HEK293 (cell line): ENCODE data around the gene CENPP.

Experiments used
- CTCF ChIA-PET: fragments of 350-600 bp; formaldehyde crosslinking; extraction: SDS; loops from one replicate; lab custom pipeline; 2021; ENCODE audit warnings: antibody characterized with exemption; lab: Yijun Ruan, JAX
- POLR2A ChIA-PET: fragments of 300-600 bp; formaldehyde crosslinking; extraction: SDS; loops from one replicate; lab custom pipeline; 2020; ENCODE audit warnings: antibody characterized with exemption, inconsistent platforms; lab: Yijun Ruan, JAX
- H3K27ac ChIP-seq: fragments of 200-500 bp; sonication (Bioruptor generic); 2 replicates; pipeline ENCODE4 v1.5.1; 2014; ENCODE audit warnings: low read depth, low read length, control low read depth, inconsistent platforms; ENCODE audit errors: extremely low read depth
- H3K36me3 ChIP-seq, 2 experiments: fragments of 200-500 bp in 1 of 2; sonication (Bioruptor generic) in 1 of 2; 1 replicate in 1 of 2; 2 replicates in 1 of 2; pipeline ENCODE4 v1.5.1; 2014 to 2017; ENCODE audit warnings: inconsistent platforms in 2 of 2, low read length in 2 of 2; ENCODE audit not compliant: control insufficient read depth in 2 of 2, insufficient read depth in 1 of 2
- H3K4me1 ChIP-seq: fragments of 200-500 bp; sonication (Bioruptor generic); 2 replicates; pipeline ENCODE4 v1.5.1; 2014; ENCODE audit warnings: mild to moderate bottlenecking, low read length, inconsistent platforms; ENCODE audit not compliant: control insufficient read depth, insufficient read depth
- H3K4me3 ChIP-seq: 2 replicates; pipeline ENCODE4 v1.5.1; 2011; ENCODE audit warnings: low read depth, mild to moderate bottlenecking, control low read depth, low read length, moderate library complexity
- H3K9me3 ChIP-seq: fragments of 200-500 bp; sonication (Bioruptor generic); 2 replicates; pipeline ENCODE4 v1.5.1; 2014; ENCODE audit warnings: low read depth, low read length, inconsistent platforms; ENCODE audit not compliant: control insufficient read depth, insufficient read depth
- HOXA7 ChIP-seq: sonication (generic); formaldehyde crosslinking; IDR thresholded peaks from 2 replicates; pipeline ENCODE4 v1.8.1; 2022; ENCODE audit warnings: missing genetic modification reagents, borderline replicate concordance
- IKZF3 ChIP-seq: fragments of 450-650 bp; IDR thresholded peaks from 2 replicates; pipeline ENCODE4 v1.5.0; 2018; ENCODE audit warnings: missing biosample characterization, mild to moderate bottlenecking, missing genetic modification characterization, moderate library complexity
- KLF1 ChIP-seq: fragments of 450-650 bp; formaldehyde crosslinking; IDR thresholded peaks from 2 replicates; pipeline ENCODE4 v1.5.1; 2016; ENCODE audit warnings: missing biosample characterization, missing genetic modification characterization
- KLF10 ChIP-seq: fragments of 450-650 bp; IDR thresholded peaks from 2 replicates; pipeline ENCODE4 v1.5.1; 2018; ENCODE audit warnings: missing biosample characterization, mild to moderate bottlenecking, missing genetic modification characterization
- OVOL3 ChIP-seq: fragments of 450-650 bp; formaldehyde crosslinking; IDR thresholded peaks from 2 replicates; pipeline ENCODE4 v1.5.1; 2016; ENCODE audit warnings: missing biosample characterization, missing genetic modification characterization
- SCRT2 ChIP-seq: fragments of 450-650 bp; formaldehyde crosslinking; IDR thresholded peaks from 2 replicates; pipeline ENCODE4 v1.5.1; 2016; ENCODE audit warnings: missing biosample characterization, missing genetic modification characterization
- ZBTB17 ChIP-seq: fragments of 450-650 bp; formaldehyde crosslinking; IDR thresholded peaks from 2 replicates; pipeline ENCODE4 v1.5.1; 2016; ENCODE audit warnings: missing biosample characterization, missing genetic modification characterization
- ZNF510 ChIP-seq: fragments of 450-650 bp; formaldehyde crosslinking; IDR thresholded peaks from 2 replicates; pipeline ENCODE4 v1.5.1; 2018; ENCODE audit warnings: mild to moderate bottlenecking, missing genetic modification characterization, missing biosample characterization; ENCODE audit not compliant: insufficient replicate concordance
- TF ChIP-seq, protein P1 (sequence below): fragments of 450-650 bp; formaldehyde crosslinking; IDR thresholded peaks from 2 replicates; pipeline ENCODE4 v1.5.1; 2017; ENCODE audit warnings: missing biosample characterization, missing genetic modification characterization
- TF ChIP-seq, protein P2 (sequence below): fragments of 450-650 bp; formaldehyde crosslinking; IDR thresholded peaks from 2 replicates; pipeline ENCODE4 v1.5.1; 2017; ENCODE audit warnings: missing biosample characterization, missing genetic modification characterization
- TF ChIP-seq, protein P3 (sequence below): fragments of 450-650 bp; IDR thresholded peaks from 2 replicates; pipeline ENCODE4 v1.5.1; 2018; ENCODE audit warnings: missing biosample characterization, missing genetic modification characterization
- TF ChIP-seq, protein P4 (sequence below): fragments of 450-650 bp; formaldehyde crosslinking; IDR thresholded peaks from 2 replicates; pipeline ENCODE4 v1.5.0; 2017; ENCODE audit warnings: missing biosample characterization, missing genetic modification characterization, borderline replicate concordance
- TF ChIP-seq, protein P5 (sequence below): fragments of 450-650 bp; formaldehyde crosslinking; IDR thresholded peaks from 2 replicates; pipeline ENCODE4 v1.5.1; 2016; ENCODE audit warnings: missing biosample characterization, missing genetic modification characterization

CENPP gene

DNA sequence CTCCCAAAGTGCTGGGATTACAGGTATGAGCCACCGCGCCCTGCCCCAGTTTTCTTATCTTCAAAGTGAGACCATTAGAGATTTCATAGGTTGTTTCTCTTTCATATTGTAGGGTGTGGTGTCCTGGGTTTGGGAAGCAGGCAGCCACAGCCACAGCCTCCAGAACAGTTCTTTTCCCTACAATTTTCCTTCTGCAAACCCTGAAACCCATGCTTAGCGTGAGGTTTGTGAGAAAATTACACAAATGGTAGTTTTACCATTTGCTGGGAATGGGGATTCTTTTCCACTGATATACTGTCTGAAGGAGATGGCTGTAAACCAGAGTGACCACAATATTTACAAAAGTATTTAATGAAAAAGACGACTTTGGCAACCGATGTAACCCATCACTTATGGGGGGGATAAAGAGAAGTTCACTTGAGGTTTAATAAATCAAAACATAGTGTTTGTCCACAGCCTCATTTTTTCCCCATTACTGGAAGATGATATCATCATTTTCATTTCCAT, 236.8 kb downstream of the CENPP start:
- Histone ChIP-seq H3K27ac (no peak overlapping the region), H3K9me3 (no peaks in the 10 kb centered on the region), H3K4me1 (peaks cover 17% of the 10 kb centered on the region), H3K4me3 (no peak overlapping the region), H3K36me3 (no peaks in the 10 kb centered on the region)
- CTCF ChIA-PET, result no interaction called here
- TF ChIP-seq, protein P1, sequence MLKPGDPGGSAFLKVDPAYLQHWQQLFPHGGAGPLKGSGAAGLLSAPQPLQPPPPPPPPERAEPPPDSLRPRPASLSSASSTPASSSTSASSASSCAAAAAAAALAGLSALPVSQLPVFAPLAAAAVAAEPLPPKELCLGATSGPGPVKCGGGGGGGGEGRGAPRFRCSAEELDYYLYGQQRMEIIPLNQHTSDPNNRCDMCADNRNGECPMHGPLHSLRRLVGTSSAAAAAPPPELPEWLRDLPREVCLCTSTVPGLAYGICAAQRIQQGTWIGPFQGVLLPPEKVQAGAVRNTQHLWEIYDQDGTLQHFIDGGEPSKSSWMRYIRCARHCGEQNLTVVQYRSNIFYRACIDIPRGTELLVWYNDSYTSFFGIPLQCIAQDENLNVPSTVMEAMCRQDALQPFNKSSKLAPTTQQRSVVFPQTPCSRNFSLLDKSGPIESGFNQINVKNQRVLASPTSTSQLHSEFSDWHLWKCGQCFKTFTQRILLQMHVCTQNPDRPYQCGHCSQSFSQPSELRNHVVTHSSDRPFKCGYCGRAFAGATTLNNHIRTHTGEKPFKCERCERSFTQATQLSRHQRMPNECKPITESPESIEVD (tag by site-specific recombination), result 0 out of 2 replicates have a peak, but pooled peaks have one; percentile 12
- peak; percentile 46; the same call in 1 of the 2 replicates for TF ChIP-seq KLF1 (tag by site-specific recombination)
- TF ChIP-seq, protein P2, sequence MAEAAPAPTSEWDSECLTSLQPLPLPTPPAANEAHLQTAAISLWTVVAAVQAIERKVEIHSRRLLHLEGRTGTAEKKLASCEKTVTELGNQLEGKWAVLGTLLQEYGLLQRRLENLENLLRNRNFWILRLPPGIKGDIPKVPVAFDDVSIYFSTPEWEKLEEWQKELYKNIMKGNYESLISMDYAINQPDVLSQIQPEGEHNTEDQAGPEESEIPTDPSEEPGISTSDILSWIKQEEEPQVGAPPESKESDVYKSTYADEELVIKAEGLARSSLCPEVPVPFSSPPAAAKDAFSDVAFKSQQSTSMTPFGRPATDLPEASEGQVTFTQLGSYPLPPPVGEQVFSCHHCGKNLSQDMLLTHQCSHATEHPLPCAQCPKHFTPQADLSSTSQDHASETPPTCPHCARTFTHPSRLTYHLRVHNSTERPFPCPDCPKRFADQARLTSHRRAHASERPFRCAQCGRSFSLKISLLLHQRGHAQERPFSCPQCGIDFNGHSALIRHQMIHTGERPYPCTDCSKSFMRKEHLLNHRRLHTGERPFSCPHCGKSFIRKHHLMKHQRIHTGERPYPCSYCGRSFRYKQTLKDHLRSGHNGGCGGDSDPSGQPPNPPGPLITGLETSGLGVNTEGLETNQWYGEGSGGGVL (tag by site-specific recombination), result no peak
- POLR2A ChIA-PET, result no interaction called here

DNA sequence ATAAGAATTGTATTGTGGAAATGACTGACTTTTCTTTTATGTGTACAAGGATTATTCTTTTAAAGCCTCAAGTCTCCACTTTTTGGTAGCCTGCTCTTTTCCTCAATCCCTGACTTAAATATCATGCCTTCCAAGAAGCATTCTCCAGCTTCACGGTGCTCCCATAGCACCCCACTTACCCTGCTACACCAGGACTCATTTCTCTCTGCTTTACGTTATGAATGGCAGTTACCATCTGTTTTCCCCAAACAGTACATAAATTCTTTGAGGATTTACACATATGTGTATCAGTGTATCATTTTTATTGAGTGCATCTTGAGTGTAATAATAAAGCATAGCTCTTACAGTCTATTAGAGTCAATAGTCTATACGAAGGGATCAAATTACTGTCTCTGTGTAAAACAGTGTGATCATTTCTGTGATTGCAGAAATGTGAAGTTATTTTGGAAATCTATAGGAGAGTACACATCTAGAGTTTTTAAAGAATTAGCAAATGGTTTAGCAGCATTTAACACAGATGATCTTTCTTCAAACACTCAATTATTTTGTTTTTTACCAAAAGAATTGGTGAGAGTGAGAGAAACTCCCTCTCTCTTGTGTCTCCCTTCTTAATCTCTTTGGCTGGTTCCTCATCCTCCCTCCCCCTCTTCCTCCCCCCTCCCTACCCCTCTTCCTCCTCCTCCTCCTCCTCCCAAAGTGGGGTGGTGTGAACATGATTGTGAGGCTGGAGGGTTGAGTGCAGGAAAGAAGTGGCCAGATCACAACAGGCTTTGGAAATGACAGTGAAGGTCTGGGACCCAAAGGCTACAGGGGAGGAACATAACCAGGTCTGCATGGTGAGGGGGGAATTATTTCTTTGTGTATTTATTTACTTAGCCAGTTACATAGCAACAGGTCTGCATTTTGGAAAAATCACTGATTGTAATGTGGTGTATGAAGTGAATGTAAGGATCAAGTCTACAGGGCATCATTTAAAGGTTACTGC, 237.7 kb downstream of the CENPP start:
- Histone ChIP-seq H3K4me3 (no peak overlapping the region), H3K27ac (no peak overlapping the region), H3K4me1 (peaks cover 17% of the 10 kb centered on the region), H3K36me3 (no peaks in the 10 kb centered on the region), H3K9me3 (no peaks in the 10 kb centered on the region)
- TF ChIP-seq, protein P3, sequence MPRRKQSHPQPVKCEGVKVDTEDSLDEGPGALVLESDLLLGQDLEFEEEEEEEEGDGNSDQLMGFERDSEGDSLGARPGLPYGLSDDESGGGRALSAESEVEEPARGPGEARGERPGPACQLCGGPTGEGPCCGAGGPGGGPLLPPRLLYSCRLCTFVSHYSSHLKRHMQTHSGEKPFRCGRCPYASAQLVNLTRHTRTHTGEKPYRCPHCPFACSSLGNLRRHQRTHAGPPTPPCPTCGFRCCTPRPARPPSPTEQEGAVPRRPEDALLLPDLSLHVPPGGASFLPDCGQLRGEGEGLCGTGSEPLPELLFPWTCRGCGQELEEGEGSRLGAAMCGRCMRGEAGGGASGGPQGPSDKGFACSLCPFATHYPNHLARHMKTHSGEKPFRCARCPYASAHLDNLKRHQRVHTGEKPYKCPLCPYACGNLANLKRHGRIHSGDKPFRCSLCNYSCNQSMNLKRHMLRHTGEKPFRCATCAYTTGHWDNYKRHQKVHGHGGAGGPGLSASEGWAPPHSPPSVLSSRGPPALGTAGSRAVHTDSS (tag by site-specific recombination), result peak; percentile 56
- TF ChIP-seq SCRT2 (tag by site-specific recombination) (peak; percentile 43; the same call in 1 of the 2 replicates), ZNF510 (tag by site-specific recombination) (no peak)
- POLR2A ChIA-PET, result no interaction called here
- CTCF ChIA-PET, result no interaction called here

DNA sequence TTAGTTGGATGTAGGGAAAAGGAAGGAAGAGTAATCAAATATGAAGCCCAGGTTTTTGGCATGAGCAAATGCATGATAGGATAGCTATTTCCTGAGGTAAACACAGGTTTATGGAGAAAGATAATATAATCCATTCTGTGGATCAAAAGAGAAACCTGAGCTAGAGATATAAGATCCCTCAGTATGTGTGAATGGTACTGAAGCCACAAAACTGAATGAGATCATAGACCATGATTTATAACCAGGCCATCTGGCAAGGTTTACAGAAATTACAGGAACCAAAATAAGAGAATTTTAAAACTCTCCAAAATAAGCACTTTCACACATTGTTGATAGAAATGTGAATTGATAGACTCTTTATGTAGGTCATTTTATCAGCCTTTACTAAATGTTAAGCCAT, 238.8 kb downstream of the CENPP start:
- Histone ChIP-seq H3K4me1 (peaks cover 17% of the 10 kb centered on the region), H3K9me3 (no peaks in the 10 kb centered on the region), H3K36me3 (no peaks in the 10 kb centered on the region), H3K4me3 (no peak overlapping the region), H3K27ac (no peak overlapping the region)
- ChIA-PET POLR2A (interaction anchor here (0.6 kb wide), 1 partner anchor 889 kb away, joined by 3 read pairs; no protein-coding TSS in a partner anchor), CTCF (no interaction called here)
- peak; percentile 66; the same call in 1 of the 2 replicates for TF ChIP-seq OVOL3
- TF ChIP-seq, protein P4, sequence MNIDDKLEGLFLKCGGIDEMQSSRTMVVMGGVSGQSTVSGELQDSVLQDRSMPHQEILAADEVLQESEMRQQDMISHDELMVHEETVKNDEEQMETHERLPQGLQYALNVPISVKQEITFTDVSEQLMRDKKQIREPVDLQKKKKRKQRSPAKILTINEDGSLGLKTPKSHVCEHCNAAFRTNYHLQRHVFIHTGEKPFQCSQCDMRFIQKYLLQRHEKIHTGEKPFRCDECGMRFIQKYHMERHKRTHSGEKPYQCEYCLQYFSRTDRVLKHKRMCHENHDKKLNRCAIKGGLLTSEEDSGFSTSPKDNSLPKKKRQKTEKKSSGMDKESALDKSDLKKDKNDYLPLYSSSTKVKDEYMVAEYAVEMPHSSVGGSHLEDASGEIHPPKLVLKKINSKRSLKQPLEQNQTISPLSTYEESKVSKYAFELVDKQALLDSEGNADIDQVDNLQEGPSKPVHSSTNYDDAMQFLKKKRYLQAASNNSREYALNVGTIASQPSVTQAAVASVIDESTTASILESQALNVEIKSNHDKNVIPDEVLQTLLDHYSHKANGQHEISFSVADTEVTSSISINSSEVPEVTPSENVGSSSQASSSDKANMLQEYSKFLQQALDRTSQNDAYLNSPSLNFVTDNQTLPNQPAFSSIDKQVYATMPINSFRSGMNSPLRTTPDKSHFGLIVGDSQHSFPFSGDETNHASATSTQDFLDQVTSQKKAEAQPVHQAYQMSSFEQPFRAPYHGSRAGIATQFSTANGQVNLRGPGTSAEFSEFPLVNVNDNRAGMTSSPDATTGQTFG (tag by site-specific recombination), result no peak
- TF ChIP-seq ZBTB17 (tag by site-specific recombination), result peak; percentile 66; the same call in 1 of the 2 replicates
- 0 out of 2 replicates have a peak, but pooled peaks have one; percentile 21 for TF ChIP-seq KLF10 (tag by site-specific recombination)
- TF ChIP-seq, protein P1 (tag by site-specific recombination), result peak; percentile 67
- no peak for TF ChIP-seq HOXA7 (CRISPR knock-in tag)
- TF ChIP-seq IKZF3 (tag by site-specific recombination), result peak; percentile 49; the same call in 1 of the 2 replicates
- TF ChIP-seq, protein P5, sequence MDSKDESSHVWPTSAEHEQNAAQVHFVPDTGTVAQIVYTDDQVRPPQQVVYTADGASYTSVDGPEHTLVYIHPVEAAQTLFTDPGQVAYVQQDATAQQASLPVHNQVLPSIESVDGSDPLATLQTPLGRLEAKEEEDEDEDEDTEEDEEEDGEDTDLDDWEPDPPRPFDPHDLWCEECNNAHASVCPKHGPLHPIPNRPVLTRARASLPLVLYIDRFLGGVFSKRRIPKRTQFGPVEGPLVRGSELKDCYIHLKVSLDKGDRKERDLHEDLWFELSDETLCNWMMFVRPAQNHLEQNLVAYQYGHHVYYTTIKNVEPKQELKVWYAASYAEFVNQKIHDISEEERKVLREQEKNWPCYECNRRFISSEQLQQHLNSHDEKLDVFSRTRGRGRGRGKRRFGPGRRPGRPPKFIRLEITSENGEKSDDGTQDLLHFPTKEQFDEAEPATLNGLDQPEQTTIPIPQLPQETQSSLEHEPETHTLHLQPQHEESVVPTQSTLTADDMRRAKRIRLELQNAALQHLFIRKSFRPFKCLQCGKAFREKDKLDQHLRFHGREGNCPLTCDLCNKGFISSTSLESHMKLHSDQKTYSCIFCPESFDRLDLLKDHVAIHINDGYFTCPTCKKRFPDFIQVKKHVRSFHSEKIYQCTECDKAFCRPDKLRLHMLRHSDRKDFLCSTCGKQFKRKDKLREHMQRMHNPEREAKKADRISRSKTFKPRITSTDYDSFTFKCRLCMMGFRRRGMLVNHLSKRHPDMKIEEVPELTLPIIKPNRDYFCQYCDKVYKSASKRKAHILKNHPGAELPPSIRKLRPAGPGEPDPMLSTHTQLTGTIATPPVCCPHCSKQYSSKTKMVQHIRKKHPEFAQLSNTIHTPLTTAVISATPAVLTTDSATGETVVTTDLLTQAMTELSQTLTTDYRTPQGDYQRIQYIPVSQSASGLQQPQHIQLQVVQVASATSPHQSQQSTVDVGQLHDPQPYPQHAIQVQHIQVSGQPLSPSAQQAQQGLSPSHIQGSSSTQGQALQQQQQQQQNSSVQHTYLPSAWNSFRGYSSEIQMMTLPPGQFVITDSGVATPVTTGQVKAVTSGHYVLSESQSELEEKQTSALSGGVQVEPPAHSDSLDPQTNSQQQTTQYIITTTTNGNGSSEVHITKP (tag by site-specific recombination), result peak; percentile 46; the same call in 1 of the 2 replicates
